GM12878 (cell line): Measurements from ENCODE around the gene TEAD4. TPM values are rescaled to one million over a fixed set of nuclear protein-coding genes. Genes with fewer than 3 reads are reported as not detected.

ENCODE experiments used
- ATAC-seq: fragments of 200-7000 bp; cut with Tn5 transposase; 3 replicates; pipeline ENCODE4 v1.9.1; 2020; ENCODE audit warnings: mild to moderate bottlenecking, moderate library complexity
- BruUV-seq: library from RNA; stranded (reverse); fragments of 400-500 nt; replicated peaks from 2 replicates; lab custom pipeline; 2021; lab: Mats Ljungman, UMichigan
- CTCF ChIA-PET: fragments of 300-600 bp; sonication (Branson Sonifier 250); formaldehyde crosslinking; extraction: SDS; loops from one replicate; lab custom pipeline; 2021; ENCODE audit warnings: inconsistent platforms; lab: Yijun Ruan, JAX
- POLR2A ChIA-PET: fragments of 350-600 bp; formaldehyde crosslinking; extraction: SDS; loops from one replicate; lab custom pipeline; 2021; ENCODE audit warnings: inconsistent platforms; lab: Charles Lee
- RAD21 ChIA-PET: fragments of 300-600 bp; sonication (Branson Sonifier 250); formaldehyde crosslinking; loops from one replicate; lab custom pipeline; 2023; ENCODE audit warnings: antibody characterized with exemption; ENCODE audit not compliant: unreplicated experiment; lab: Charles Lee
- SMC1A ChIA-PET: fragments of 300-600 bp; sonication (Branson Sonifier 250); formaldehyde crosslinking; loops from one replicate; lab custom pipeline; 2023; ENCODE audit not compliant: unreplicated experiment, uncharacterized antibody; lab: Charles Lee
- DNase-seq: peaks from one replicate; pipeline ENCODE4 v3.0.0-alpha.2; 2011; ENCODE audit warnings: low read depth, low spot score
- FAIRE-seq: peaks from 3 replicates; lab custom pipeline; 2011; peaks lifted over from hg19 to GRCh38; lab: Jason Lieb, UNC
- H2AFZ ChIP-seq: 2 replicates; pipeline ENCODE4 v1.6.0; 2011; ENCODE audit warnings: low read depth, low read length, control low read depth; ENCODE audit not compliant: control insufficient read depth
- H3K27ac ChIP-seq: 2 replicates; pipeline ENCODE4 v1.5.1; 2011; ENCODE audit warnings: control low read depth; ENCODE audit not compliant: control insufficient read depth, insufficient read depth
- H3K27me3 ChIP-seq, 2 experiments: replicated peaks in 1 of 2; 2 replicates each; pipeline versions ENCODE4 v1.6.0 to v1.6.1; 2011; ENCODE audit warnings: low read length in 1 of 2; ENCODE audit not compliant: control insufficient read depth in 2 of 2, insufficient read depth in 2 of 2
- H3K36me3 ChIP-seq, 2 experiments: 2 replicates each; pipeline ENCODE4 v1.5.1; 2011; ENCODE audit warnings: low read length in 1 of 2; ENCODE audit not compliant: control insufficient read depth in 2 of 2, insufficient read depth in 2 of 2
- H3K4me1 ChIP-seq: 2 replicates; pipeline ENCODE4 v1.6.1; 2011; ENCODE audit warnings: mild to moderate bottlenecking, low read length, moderate library complexity, mixed read lengths; ENCODE audit not compliant: control insufficient read depth, insufficient read depth
- H3K4me2 ChIP-seq: 2 replicates; pipeline ENCODE4 v1.6.0; 2011; ENCODE audit warnings: control low read depth; ENCODE audit not compliant: control insufficient read depth, insufficient read depth
- H3K4me3 ChIP-seq: fragments of 200-600 bp; sonication (generic); 2 replicates; pipeline ENCODE4 v1.5.1; 2016
- H3K79me2 ChIP-seq: 2 replicates; pipeline ENCODE4 v1.6.0; 2011; ENCODE audit warnings: low read length; ENCODE audit not compliant: control insufficient read depth, insufficient read depth
- H3K9ac ChIP-seq: 2 replicates; pipeline ENCODE4 v1.8.0; 2011; ENCODE audit warnings: low read length, control low read depth, mixed read lengths; ENCODE audit not compliant: control insufficient read depth, insufficient read depth
- H3K9me3 ChIP-seq: replicated peaks from 3 replicates; pipeline ENCODE4 v1.5.1; 2011; ENCODE audit warnings: mild to moderate bottlenecking, low read length; ENCODE audit not compliant: control insufficient read depth, insufficient read depth
- H4K20me1 ChIP-seq: 2 replicates; pipeline ENCODE4 v1.6.0; 2011; ENCODE audit not compliant: control insufficient read depth, insufficient read depth
- CBX3 ChIP-seq: fragments of 200-600 bp; sonication (generic); IDR thresholded peaks from 2 replicates; pipeline ENCODE4 v1.6.1; 2016; ENCODE audit warnings: low read depth, borderline replicate concordance
- CHD1 ChIP-seq: IDR thresholded peaks from 2 replicates; pipeline ENCODE4 v1.6.1; 2012; ENCODE audit warnings: low read depth, low read length, improper control_type of control experiment
- HDAC2 ChIP-seq: fragments of 200-600 bp; sonication (generic); IDR thresholded peaks from 2 replicates; pipeline ENCODE4 v1.6.1; 2017
- JUNB ChIP-seq: IDR thresholded peaks from 2 replicates; pipeline ENCODE4 v1.6.1; 2016; ENCODE audit warnings: antibody characterized with exemption, mild to moderate bottlenecking
- NR2C2 ChIP-seq: IDR thresholded peaks from 2 replicates; pipeline ENCODE4 v1.6.1; 2011; ENCODE audit warnings: borderline replicate concordance, low read depth; ENCODE audit not compliant: control insufficient read depth, insufficient read length
- POLR2AphosphoS5 ChIP-seq: IDR thresholded peaks from 2 replicates; pipeline ENCODE4 v1.6.1; 2011; ENCODE audit warnings: mild to moderate bottlenecking, low read length, inconsistent platforms
- POU2F2 ChIP-seq: IDR thresholded peaks from 3 replicates; pipeline ENCODE4 v1.6.1; 2011; ENCODE audit warnings: low read depth, mild to moderate bottlenecking, low read length, borderline replicate concordance
- ZZZ3 ChIP-seq: IDR thresholded peaks from 2 replicates; pipeline ENCODE4 v1.6.1; 2011; ENCODE audit warnings: low read depth; ENCODE audit not compliant: control insufficient read depth, insufficient read length
- WGBS: methylation state at CpG from one replicate; pipeline ENCODE4 v1.1.6; 2016; ENCODE audit warnings: low lambda C conversion rate; ENCODE audit not compliant: insufficient replicate concordance, insufficient coverage; ENCODE audit errors: missing lambda C conversion rate; 5-methylcytosine and 5-hydroxymethylcytosine counted together
- in situ Hi-C: fragments of 300-500 bp; cut with MboI; formaldehyde crosslinking; loops from 9 replicates; pipeline ENCODE4 v1.14.3; 2018; ENCODE audit warnings: mixed read lengths
- intact Hi-C: fragments of 100-400 bp; cut with micrococcal nuclease; formaldehyde crosslinking; loops from one replicate; pipeline ENCODE4 v1.14.2; 2022; ENCODE audit not compliant: unreplicated experiment
- polyA plus RNA-seq, 11 experiments: library from polyadenylated mRNA; depleted of rRNA in 4 of 11; unstranded in 6 of 11; stranded (reverse) in 5 of 11; fragments of >200 nt; fragmentation: Nextera tagmentation in 4 of 11; fragmentation: Illumina TruSeq in 1 of 11; extraction: Ambion mirVana in 4 of 11; extraction: Trizol in 1 of 11; gene quantifications; 1 replicate in 1 of 11; 2 replicates in 10 of 11; pipeline versions ENCODE4 v1.2.1 to v1.2.3, GENCODE V29; 2011 to 2016; ENCODE audit warnings: inconsistent platforms in 2 of 11, missing spikeins in 2 of 11, low read depth in 1 of 11
- total RNA-seq, 4 experiments: library from RNA; depleted of rRNA in 3 of 4; stranded (reverse); fragments of >200 nt in 3 of 4; fragmentation: Illumina TruSeq in 1 of 4; extraction: Trizol in 1 of 4; gene quantifications; 2 replicates each; pipeline versions ENCODE4 v1.2.1 to v1.2.3, GENCODE V29; 2013 to 2021
- TF ChIP-seq, protein P1 (sequence below): IDR thresholded peaks from 2 replicates; pipeline ENCODE4 v1.6.1; 2012; ENCODE audit warnings: low read depth, low read length, improper control_type of control experiment
- TF ChIP-seq, protein P2 (sequence below): fragments of 450-650 bp; IDR thresholded peaks from 2 replicates; pipeline ENCODE4 v1.6.1; 2016; ENCODE audit warnings: mild to moderate bottlenecking
- TF ChIP-seq, protein P3 (sequence below): IDR thresholded peaks from 2 replicates; pipeline ENCODE4 v1.6.1; 2011; ENCODE audit warnings: borderline replicate concordance, low read depth, mild to moderate bottlenecking, moderate library complexity, mixed read lengths, low read length; ENCODE audit not compliant: insufficient read depth; ENCODE audit errors: extremely low read length

The TEAD4 gene
- total and polyA plus RNA-seq, 10 of the 15 experiments (the other 5 are each of a cell fraction or from before 2014, with no cell fraction given) = 0.04 to 0.68 (median 0.31) TPM; not detected in 4

DNA sequence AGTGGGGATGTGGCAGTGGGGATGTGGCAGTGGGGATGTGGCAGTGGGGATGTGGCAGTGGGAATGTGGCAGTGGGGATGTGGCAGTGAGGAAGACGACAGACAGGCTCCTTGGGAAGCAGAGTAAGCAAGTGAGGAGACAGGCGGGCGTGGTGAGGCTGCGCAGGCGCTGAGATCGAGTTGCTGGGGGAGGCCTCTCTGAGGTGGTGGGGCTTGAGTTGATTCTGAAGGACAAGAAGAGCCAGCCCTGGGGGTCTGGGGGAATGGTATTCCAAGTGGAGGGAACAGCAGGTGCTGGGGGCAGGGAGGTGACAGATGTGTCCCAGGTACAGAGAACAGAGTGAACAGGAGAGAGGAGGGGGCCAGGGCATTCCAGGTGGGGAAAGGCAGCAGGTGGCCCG lies 84.2 kb downstream of the TEAD4 start (continued):
- TF ChIP-seq CBX3 (no peak), JUNB (no peak)
- TF ChIP-seq, all 136 proteins: peak for 0

DNA sequence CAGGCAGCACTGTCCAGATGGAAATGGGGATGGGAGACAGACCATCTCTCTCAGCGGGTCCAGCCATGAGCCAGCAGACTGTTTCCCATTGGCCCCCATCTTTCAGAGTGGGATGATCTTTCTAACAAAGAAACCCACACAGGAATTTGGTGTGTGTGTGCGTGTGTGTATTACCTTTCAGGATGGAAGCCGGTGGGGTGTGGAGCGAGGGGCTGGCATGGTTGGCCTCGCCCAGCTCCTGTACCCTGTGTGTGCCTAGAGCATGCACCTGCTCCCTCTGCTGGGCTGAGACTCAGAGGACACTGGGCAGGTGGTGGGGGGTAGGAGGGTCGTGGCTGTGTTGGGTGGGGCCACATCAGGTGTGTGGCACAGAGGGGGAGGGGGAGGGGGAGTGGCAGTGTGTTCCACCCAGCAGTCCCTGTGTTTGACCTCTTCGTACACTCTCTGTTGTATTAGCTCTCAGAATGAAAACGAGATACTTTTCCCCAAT lies 85.0 kb downstream of the TEAD4 start:
- BruUV-seq = no TSS peak
- FAIRE-seq = no peak
- SMC1A ChIA-PET = no interaction called here

More for the DNA sequence above, 85.0 kb downstream of the TEAD4 start:
- Histone ChIP-seq H3K9me3 (no peaks in the 10 kb centered on the region), H3K4me1 (no peaks in the 10 kb centered on the region), H3K9ac (no peak overlapping the region), H2AFZ (no peak overlapping the region), H3K4me2 (no peak overlapping the region), H3K27ac (no peak overlapping the region), H3K27me3 (peaks cover 0 to 2% of the 10 kb centered on the region in 2 experiments; a peak in 1 of 4 replicates), H4K20me1 (no peaks in the 10 kb centered on the region), H3K79me2 (no peaks in the 10 kb centered on the region), H3K4me3 (no peak overlapping the region), H3K36me3 (no peaks in the 10 kb centered on the region)
- intact Hi-C loops = no loop called here
- RAD21 ChIA-PET = no interaction called here
- no peak for ATAC-seq
- in situ Hi-C loops = no loop called here
- POLR2A ChIA-PET = no interaction called here
- WGBS = 38% methylated on average over 6 of the region's 8 CpGs
- CTCF ChIA-PET = no interaction called here
- TF ChIP-seq, protein P1, sequence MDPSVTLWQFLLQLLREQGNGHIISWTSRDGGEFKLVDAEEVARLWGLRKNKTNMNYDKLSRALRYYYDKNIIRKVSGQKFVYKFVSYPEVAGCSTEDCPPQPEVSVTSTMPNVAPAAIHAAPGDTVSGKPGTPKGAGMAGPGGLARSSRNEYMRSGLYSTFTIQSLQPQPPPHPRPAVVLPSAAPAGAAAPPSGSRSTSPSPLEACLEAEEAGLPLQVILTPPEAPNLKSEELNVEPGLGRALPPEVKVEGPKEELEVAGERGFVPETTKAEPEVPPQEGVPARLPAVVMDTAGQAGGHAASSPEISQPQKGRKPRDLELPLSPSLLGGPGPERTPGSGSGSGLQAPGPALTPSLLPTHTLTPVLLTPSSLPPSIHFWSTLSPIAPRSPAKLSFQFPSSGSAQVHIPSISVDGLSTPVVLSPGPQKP = no peak
- TF ChIP-seq CHD1 = no peak
- no peak for TF ChIP-seq NR2C2
- TF ChIP-seq HDAC2 = no peak
- TF ChIP-seq, protein P2, sequence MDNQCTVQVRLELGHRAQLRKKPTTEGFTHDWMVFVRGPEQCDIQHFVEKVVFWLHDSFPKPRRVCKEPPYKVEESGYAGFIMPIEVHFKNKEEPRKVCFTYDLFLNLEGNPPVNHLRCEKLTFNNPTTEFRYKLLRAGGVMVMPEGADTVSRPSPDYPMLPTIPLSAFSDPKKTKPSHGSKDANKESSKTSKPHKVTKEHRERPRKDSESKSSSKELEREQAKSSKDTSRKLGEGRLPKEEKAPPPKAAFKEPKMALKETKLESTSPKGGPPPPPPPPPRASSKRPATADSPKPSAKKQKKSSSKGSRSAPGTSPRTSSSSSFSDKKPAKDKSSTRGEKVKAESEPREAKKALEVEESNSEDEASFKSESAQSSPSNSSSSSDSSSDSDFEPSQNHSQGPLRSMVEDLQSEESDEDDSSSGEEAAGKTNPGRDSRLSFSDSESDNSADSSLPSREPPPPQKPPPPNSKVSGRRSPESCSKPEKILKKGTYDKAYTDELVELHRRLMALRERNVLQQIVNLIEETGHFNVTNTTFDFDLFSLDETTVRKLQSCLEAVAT = no peak
- TF ChIP-seq ZZZ3 = no peak
- no peak for TF ChIP-seq POLR2AphosphoS5
- TF ChIP-seq, protein P3, sequence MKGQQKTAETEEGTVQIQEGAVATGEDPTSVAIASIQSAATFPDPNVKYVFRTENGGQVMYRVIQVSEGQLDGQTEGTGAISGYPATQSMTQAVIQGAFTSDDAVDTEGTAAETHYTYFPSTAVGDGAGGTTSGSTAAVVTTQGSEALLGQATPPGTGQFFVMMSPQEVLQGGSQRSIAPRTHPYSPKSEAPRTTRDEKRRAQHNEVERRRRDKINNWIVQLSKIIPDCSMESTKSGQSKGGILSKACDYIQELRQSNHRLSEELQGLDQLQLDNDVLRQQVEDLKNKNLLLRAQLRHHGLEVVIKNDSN = no peak
- TF ChIP-seq POU2F2 = no peak
- DNase-seq = no peak
